GM21576 (cell line): ENCODE data around the gene CASS4.

Source experiments
- ATAC-seq: cut with Tn5 transposase; IDR thresholded peaks from one replicate; pipeline ENCODE4 v1.9.1; 2021; ENCODE audit warnings: mild to moderate bottlenecking, moderate library complexity; ENCODE audit not compliant: unreplicated experiment

CASS4 gene

DNA sequence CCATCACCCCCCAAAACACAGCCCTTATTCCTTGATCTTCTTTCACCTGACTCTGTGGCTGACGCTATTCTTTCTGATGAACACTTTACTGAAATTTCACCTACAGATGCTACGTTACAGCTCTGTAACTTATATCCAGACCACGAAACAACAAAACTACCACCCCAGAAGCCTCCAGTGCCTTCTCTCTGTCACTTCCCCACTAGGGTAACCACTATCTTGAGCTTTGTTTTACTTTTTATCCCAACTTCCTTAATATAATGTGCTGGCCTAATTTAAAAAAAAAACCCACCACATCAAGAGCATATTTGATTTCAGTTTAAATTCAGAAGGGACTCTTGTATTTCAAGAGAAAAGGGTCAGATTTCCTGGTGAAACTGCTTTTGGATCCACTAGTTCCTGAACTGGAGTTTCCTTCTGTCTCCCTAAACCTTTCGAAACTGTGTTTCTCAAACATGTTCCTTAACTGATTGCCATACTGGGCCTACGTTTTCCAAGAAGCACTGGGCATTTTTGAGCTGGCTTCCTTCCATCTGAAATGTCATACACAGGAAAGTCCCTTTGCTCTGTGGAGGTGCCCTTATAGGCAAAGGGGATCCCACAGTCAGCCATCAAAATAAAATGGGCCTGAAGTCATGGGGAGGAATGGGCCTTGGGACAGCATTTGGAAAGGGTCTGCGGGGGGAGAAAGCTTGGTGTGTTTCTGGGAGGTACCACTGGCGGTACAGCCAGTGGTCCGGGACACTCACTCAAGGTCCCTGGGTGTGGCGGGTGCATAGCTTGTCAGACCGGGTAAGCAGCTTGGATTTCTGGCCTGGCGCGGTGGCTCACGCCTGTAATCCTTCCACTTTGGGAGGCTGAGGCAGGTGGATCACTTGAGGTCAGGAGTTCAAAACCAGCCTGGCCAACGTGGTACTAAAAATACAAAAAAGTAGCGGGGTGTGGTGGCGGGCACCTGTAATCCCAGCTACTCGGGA lies 30.6 kb downstream of the CASS4 start:
- no peak for ATAC-seq

DNA sequence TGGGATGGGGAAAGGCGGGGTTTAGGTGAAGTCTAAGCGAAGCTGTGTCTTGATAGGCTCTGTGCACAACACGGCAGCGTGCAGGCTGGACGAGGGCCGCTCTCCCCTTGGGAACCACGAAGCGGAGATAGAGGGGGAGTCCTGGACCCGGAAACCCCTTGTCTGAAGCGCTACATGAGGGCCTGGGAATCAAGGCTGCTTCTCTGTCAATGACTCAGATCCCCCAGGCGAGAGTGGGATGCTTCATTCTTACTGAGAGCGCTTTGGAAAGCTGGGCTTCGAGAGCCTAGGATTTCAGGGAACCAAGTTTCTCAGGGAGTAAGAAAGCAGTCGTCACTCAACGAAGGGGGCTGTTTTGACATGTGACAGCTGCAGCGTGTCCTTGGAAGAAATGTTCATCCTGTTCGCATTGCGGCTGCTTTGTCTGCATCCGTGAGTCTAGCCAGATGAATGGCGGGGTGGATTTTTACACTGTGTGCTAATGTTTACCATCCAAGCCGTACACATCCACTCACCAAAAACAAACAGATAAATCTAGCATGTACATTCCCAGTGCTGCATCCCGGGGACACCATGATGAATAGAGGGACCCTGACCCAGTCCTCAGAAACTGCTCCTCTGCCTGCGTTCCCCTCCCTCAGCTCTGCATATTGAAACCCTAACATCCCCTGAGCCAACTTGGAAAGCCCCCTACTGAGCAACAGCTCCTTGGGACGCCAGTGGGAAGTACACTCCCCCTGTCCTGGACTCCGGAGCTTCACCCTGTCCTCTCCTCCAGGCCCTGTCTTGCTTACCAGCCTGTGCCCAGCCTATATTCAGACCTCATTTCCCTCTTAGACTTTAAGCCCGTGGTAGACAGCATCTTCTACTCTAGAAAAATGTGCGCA lies 31.8 kb downstream of the CASS4 start:
- ATAC-seq, result no peak

DNA sequence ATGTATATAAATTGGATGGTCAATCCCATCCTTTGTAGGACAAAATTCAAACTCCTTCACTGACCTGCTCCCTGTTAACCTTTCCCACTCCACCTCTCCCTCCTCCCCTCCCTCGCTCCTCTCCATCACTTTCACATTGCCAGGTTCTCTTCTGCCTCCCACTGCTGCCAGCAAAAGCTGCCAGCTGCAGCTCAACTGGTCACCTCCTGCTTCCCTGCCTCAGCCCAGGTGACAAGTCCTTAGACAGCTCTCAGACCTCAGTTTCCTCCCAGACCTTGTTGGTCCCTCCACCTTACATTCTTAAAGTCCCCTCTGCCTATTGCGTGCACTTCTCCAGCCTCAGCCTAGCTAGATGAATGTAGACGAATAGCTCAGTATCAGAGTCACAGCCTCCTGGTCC lies 33.1 kb downstream of the CASS4 start:
- no peak for ATAC-seq

DNA sequence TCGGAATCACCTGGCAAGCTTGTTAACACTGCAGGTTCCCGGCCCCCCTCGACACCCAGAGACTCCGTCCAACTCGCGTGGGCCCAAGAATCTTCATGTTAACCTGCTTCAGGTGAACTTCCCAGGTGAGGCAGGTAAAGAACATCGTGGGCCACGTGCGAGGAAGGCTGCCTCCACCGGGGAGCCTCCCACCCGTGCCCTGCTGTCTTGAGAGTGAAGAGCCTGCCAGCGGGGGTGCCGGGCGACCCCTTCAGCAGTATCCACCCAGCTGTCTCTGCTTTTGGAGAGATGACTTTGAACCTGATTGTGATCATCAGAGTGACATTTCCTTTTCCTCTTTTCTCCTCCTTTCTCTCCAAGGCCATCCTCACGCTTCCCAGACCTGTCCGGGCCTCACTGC lies 33.5 kb downstream of the CASS4 start:
- ATAC-seq, result no peak

DNA sequence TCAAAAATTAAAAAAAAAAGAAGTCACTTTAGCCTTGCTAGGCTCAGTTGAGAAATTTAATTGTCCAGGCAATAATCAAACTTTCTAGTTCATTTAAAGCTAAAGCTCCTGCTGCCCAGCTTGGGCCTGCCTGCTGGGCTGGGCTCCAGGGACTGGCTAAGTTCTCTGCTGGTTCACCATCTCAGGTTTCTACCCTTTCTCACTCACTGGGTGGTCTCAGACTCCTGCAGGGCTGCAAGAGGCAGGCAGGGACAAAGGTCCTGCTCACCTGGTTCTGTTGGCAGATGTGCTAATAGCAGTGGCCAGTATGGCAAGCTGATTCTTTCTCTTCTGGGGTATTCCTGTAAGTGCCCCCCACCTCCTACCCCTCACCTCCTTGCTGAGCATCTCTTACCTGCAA lies 35.2 kb downstream of the CASS4 start:
- ATAC-seq, result no peak

DNA sequence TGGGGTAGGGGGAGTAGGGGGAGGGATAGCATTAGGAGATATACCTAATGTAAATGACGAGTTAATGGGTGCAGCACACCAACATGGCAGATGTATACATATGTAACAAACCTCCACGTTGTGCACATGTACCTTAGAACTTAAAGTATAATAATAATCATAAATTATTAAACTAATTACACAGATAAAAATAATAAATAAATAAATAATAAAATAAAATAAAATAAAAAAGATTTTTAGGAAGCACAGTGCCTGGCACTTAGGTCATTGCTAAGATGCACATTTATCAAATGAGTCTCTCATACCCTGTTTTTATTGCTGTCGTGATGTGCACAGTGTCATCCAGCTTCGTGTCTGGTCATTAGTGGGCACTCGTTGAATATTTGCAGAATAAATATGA lies 37.4 kb downstream of the CASS4 start:
- ATAC-seq, result no peak

DNA sequence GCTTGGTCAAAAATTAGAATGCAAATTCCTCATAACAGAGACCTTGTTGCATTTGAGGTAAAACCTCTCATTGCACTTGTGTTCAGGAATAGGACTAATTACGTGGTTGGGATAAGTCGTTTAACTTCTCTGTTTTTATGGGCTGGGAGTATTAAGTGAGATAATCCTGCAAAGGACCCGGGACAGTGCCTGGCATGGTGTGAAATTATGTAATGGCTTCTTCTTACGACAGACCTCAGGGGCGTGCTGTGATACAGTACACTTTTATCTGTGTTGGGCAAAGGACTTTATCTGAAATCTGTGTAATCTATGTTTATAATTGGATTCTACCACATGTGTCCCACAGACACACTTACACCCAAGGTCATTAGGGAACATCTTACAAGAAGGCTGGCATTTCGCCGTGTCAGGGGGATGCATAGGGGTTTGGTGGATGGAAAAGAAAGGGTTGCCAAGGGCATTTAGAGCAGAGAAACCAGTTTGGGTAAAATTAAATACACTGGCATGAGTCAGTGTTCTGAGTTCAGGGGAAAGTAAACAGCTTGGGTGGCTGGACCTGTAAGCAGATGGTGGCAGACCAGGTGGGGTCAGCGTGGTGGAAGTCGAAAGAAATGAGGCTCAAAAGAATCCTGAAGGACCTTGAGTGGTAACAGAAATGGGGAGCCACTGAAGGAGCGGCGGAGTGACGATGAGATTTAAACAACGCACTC lies 39.2 kb downstream of the CASS4 start:
- no peak for ATAC-seq

DNA sequence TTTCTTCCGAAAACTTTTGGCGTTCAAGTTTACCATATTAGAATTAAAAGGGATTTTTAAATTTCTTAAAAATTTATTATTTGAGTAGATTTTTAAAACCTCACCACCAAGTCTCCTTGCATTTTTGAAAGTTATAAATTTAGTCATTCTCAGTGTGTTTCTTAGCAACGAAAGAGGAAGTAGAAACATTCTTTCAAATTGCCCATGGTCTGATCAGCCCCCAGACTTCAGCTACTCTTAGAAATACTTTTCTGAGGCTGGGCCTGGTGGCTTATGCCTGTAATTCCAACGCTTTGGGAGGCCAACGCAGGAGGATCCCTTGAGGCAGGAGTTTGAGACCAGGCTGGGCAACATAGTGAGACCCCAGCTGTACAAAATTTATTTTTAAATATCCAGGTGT lies 41.3 kb downstream of the CASS4 start:
- ATAC-seq, result peak; percentile 74

DNA sequence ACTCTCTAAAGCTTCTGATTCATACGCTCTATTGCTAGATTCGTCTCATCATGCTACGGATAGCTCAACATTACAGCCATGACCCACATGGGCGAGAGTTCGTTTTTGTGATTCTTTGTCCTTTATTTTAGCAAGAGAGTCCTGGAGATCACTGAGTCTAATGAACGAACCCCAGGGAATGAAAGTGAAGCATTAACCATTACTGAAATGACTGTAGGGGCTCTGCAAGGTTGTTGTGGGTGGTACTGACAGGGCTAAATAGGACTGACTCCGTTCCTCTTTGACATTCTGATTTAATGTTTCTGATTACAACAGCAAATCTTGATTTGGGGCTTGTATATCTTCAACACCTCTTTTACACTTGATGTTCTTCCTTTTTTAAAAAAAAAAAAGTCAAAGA lies 42.7 kb downstream of the CASS4 start:
- ATAC-seq, result peak; percentile 69

DNA sequence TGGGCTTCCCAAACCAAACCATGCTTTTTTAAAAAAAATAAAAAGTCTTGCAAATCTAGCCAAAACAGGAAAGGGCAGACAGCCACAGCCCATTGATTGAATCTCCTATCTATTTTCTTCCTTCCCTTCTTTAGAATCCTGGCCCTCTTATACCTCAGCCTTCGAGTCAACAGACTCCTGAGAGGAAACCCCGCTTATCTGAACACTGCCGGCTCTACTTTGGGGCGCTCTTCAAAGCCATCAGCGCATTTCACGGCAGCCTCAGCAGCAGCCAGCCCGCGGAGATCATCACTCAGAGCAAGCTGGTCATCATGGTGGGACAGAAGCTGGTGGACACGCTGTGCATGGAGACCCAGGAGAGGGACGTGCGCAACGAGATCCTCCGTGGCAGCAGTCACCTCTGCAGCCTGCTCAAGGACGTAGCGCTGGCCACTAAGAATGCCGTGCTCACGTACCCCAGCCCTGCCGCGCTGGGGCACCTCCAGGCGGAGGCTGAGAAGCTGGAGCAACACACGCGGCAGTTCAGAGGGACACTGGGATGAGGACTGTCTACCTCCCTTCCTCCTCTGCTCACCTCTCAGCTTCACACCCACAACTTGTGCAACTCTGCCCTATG lies 46.3 kb downstream of the CASS4 start:
- no peak for ATAC-seq

DNA sequence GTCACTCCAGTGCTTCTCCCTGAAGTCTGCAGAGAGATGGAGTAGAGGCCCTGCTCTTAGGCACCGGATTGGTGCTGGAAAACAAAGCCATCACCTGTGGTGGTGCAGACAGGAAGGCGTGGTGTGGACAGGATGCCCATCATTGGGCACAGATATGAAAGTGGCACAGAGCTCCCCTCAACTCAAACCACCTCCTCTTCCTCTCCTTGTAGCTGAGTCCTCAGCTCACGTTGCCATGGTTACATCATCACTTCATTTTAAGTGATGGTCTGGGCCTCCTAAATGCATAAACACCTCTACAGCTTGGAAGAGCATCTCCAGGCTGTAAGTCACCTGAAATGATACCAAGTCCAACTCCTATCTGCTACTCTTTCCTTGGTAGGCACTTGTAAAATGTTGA lies 48.4 kb downstream of the CASS4 start:
- ATAC-seq, result no peak

DNA sequence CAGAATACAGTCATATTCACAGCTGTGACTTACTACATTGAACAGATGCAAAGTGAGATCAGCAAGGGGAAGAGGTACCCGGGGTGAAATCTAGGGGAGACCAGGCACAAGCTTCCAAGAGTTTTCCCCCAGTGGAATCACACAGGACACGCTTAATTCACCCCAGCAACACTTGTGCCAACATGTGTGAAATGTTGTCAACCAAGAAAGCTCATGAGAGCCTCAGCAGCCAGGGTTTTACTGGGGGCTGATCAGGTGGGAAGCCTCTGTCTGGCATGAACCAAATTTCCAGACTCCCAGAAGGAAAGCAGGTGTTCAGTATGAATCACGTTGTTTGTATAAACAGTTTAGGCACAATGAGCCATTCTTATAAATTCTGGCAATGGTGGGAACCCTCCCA lies 49.5 kb downstream of the CASS4 start:
- ATAC-seq, result no peak

DNA sequence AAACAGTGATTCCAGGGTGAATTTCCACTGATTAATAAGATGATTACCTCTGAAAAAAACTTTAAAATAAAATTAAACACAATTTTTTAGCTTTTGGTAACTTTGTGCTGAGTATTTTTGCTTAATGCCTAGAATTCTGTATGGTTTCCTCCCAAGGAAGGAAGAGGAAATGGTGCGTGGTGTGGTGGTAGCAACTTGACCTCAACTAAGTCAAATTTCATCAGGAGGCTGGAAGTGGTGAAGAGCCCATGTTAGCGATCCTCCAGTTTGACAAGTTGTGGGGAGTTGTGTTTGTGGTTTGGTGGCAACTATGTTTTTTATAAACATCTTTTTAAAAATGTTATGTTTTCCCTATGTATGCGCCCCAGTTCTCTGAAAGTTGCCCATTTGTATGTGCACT lies 51.4 kb downstream of the CASS4 start:
- ATAC-seq, result no peak

DNA sequence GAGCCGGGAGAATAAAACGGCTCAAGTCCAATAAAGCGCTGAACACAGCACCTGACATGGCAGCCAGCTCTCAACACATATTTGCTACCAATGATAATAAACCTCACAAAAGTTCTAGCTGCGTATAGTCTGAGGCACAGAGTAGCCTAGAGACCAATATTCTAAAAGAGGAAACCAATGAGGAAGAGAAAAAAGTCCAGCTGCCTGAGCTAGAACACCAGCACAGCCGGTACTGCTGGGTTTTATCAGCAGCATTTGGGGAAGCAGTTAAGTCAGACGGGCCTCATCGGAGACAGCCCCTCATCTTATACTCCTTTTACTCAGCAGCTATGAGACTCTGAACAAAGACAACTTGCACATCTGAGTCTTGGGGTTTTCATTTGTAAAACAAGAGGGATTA lies 53.9 kb downstream of the CASS4 start:
- no peak for ATAC-seq

DNA sequence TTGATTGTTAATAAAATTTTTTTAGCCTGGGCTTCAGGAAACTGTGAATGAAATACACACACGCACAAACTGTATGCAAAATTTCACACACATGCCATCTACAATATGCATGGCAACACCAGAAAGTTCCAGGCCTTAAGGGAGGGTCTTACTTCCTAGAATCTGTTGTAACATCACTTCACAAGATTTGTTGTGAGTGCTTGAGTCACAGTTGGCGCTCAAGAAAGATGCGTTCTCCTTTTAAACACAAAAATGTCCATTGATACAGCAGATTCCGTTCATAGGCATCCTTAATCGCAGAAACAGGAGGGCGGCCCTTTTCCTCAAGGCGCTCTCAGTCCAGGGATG lies 55.9 kb downstream of the CASS4 start:
- ATAC-seq, result peak; percentile 3

DNA sequence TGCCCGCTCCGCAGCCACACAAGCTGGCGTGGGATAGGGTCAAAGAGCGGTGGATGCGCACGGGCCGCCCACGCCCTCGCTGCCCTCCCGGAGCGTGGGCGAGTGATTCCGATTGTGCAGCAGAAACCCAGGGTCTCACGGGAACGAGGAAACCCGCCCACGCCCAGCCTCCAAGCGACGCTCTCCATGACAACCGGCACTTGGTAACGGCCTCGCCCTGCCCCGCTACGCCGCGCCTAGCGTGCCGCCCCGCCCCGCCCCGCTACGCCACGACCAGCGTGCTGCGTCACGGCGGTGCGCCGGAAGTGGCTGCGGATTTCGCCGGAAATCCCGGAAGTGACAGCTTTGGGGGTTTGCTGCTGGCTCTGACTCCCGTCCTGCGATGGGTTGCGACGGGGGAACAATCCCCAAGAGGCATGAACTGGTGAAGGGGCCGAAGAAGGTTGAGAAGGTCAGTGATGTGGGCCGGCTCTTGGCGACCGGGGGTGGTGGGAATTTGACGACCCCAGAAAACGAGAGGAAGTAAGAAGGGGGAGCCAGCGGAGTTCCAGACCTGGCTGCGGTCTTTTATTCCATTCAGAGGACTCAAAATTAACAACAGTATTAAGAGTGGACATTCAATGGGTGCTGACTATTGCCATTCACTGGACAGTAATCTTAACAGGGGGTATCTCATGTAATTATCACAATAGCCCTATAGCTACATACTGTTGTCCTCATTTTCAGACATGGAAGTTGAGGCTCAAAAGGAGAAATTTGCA lies 56.4 kb downstream of the CASS4 start, which contains the start of gene RTF2:
TSS of gene RTF2 (plus strand) at position 312 of the 761 bp plus-strand sequence. CDS start at position 383, 71 bp downstream.
- ATAC-seq, result peak; percentile 98

DNA sequence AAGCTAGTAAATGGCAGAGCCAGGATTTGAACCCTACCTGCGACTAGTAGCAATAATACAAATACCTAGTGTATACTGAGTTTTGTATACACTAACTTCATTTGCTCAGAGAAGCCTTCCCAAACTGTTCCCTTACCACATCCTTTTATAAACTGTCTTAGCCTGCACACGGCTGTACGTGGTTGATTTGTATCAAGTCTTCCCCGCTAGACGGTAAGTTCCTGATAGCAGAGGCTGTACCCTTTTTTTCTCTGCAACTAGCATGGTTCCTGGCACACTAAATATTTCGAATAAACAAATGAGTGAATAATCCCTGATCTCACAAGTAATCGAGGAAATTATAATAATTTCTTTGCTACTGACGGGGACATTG lies 57.0 kb downstream of the CASS4 start:
- no peak for ATAC-seq

DNA sequence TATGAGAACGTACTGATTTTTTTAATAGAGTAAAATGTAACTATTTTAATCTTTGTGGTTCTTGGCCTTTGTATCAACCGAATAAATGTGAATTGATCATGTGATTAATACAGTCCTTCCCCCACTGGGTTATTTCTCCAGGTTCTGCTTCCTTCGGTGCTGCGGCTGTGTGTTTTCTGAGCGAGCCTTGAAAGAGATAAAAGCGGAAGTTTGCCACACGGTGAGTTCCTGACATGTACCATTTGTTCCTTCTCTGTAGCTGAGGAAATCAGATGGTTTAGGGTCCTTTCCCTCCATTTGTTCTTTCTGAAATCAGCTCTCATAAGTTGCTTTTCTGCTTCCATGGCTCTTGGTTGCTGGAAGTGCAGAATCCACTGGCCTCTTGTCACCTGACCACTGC lies 71.9 kb downstream of the CASS4 start:
- ATAC-seq, result no peak

DNA sequence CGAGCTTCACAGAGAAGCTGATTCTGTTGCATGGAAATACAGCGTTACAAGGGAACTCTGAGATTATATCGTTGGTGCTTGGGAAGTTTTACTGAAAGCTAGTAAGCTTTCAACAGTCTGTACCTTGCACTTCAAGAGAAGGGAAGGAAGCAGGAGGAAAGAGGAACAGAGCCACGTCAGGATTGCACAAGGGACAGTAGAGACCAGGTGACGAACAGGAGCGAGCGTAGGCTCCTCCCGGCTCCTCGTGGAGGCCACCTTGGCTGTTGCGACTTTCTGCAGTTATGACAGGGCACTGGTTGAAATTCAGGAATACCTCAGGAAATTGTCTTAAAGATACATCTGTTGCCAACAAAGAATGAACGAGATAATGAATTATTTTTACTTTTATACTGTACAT lies 75.2 kb downstream of the CASS4 start:
- ATAC-seq, result no peak

DNA sequence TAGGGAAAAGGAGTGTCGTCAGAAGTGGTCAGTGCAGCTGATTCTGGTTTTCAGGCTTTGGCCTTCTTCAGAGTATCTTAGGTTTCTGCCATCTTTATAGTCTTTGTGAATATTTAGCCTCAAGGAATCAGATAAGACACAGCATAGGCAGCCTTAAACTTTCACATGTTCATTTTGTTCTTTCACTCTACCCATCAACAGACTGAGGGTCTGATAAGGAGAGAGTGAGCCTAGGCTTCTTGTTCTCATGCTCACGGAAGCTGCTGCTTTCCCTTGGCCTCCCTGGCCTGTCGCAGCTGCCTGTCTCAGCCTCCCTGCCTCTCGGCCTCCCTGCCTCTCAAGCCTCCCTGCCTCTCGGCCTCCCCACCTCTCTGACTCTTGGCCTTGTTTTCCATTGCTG lies 76.5 kb downstream of the CASS4 start:
- ATAC-seq, result no peak
